DND-41 (cell line): ENCODE measurements around the gene TAS1R2.

Experiments
- ATAC-seq: fragments of 200-7000 bp; cut with Tn5 transposase; 3 replicates; pipeline ENCODE4 v1.9.1; 2021; ENCODE audit warnings: low read depth; ENCODE audit not compliant: insufficient read depth
- DNase-seq: peaks from one replicate; pipeline ENCODE4 v3.0.0-alpha.2; 2020
- H2AFZ ChIP-seq: 2 replicates; pipeline ENCODE4 v1.6.0; 2012; ENCODE audit warnings: low read depth, low read length
- H3K27ac ChIP-seq: 2 replicates; pipeline ENCODE4 v1.5.1; 2012; ENCODE audit warnings: low read length, inconsistent platforms
- H3K27me3 ChIP-seq: fragments of 200-600 bp; sonication (generic); 2 replicates; pipeline ENCODE4 v1.6.0; 2012; ENCODE audit warnings: low read length, mild to moderate bottlenecking, inconsistent platforms; ENCODE audit not compliant: insufficient read depth, poor library complexity
- H3K36me3 ChIP-seq: 2 replicates; pipeline ENCODE4 v1.5.1; 2012; ENCODE audit warnings: low read length, inconsistent platforms; ENCODE audit not compliant: insufficient read depth
- H3K4me1 ChIP-seq: 2 replicates; pipeline ENCODE4 v1.5.1; 2012; ENCODE audit warnings: mild to moderate bottlenecking, low read length; ENCODE audit not compliant: insufficient read depth
- H3K4me2 ChIP-seq: 2 replicates; pipeline ENCODE4 v1.6.0; 2012; ENCODE audit warnings: mild to moderate bottlenecking, moderate library complexity, low read length, inconsistent platforms; ENCODE audit not compliant: insufficient read depth
- H3K4me3 ChIP-seq, 2 experiments: fragments of 200-600 bp in 1 of 2; shearing (Covaris generic) in 1 of 2; 2 replicates each; pipeline ENCODE4 v1.5.1; 2012 to 2016; ENCODE audit warnings: inconsistent platforms in 2 of 2, low read length in 2 of 2, mild to moderate bottlenecking in 2 of 2, low read depth in 1 of 2, moderate library complexity in 1 of 2
- H3K79me2 ChIP-seq: 2 replicates; pipeline ENCODE4 v1.6.0; 2012; ENCODE audit warnings: low read length, inconsistent platforms; ENCODE audit not compliant: insufficient read depth
- H3K9ac ChIP-seq: 2 replicates; pipeline ENCODE4 v1.6.0; 2012; ENCODE audit warnings: low read depth, mild to moderate bottlenecking, inconsistent platforms, low read length, moderate library complexity
- H3K9me3 ChIP-seq: 2 replicates; pipeline ENCODE4 v1.5.1; 2012; ENCODE audit warnings: low read length, moderate library complexity, mild to moderate bottlenecking, inconsistent platforms; ENCODE audit not compliant: insufficient read depth, severe bottlenecking
- H4K20me1 ChIP-seq: 2 replicates; pipeline ENCODE4 v1.6.0; 2012; ENCODE audit warnings: low read length; ENCODE audit not compliant: insufficient read depth
- CTCF ChIP-seq: IDR thresholded peaks from 2 replicates; pipeline ENCODE4 v1.5.1; 2012; ENCODE audit warnings: borderline replicate concordance, low read length, moderate library complexity, mild to moderate bottlenecking; ENCODE audit not compliant: poor library complexity, severe bottlenecking; ENCODE audit errors: extremely low read depth
- EZH2 ChIP-seq: IDR thresholded peaks from 3 replicates; pipeline ENCODE4 v1.6.1; 2012; ENCODE audit warnings: borderline replicate concordance, low read depth, mild to moderate bottlenecking, moderate library complexity, low read length, inconsistent platforms; ENCODE audit not compliant: severe bottlenecking

Gene TAS1R2

GRCh38 chr1:18885311-18886002 lies 26.0 kb upstream of the TAS1R2 start:
- H3K9me3 ChIP-seq: no peaks in the 10 kb centered on the region
- H3K4me2 ChIP-seq: no peak overlapping the region
- H3K4me1 ChIP-seq: no peaks in the 10 kb centered on the region
- H2AFZ ChIP-seq: no peak overlapping the region
- H3K4me3 ChIP-seq: no peak overlapping the region
- ATAC-seq: no peak
- no peaks in the 10 kb centered on the region for H3K79me2 ChIP-seq
- H3K27ac ChIP-seq: no peak overlapping the region
- TF ChIP-seq CTCF (no peak), EZH2 (no peak)
- H3K27me3 ChIP-seq: no peaks in the 10 kb centered on the region
- H3K36me3 ChIP-seq: peaks cover 7% of the 10 kb centered on the region; the same call in 1 of the 2 replicates
- no peak for DNase-seq
- no peak overlapping the region for H3K9ac ChIP-seq
- H4K20me1 ChIP-seq: peaks cover 15% of the 10 kb centered on the region; the same call in 1 of the 2 replicates

GRCh38 chr1:18884727-18885126 lies 25.3 kb upstream of the TAS1R2 start:
- Histone ChIP-seq H4K20me1 (peaks cover 15% of the 10 kb centered on the region; the same call in 1 of the 2 replicates), H3K4me1 (no peaks in the 10 kb centered on the region), H3K36me3 (peaks cover 7% of the 10 kb centered on the region; the same call in 1 of the 2 replicates), H3K79me2 (no peaks in the 10 kb centered on the region), H2AFZ (no peak overlapping the region), H3K9ac (no peak overlapping the region), H3K4me3 (no peak overlapping the region), H3K4me2 (no peak overlapping the region), H3K27ac (no peak overlapping the region), H3K27me3 (no peaks in the 10 kb centered on the region), H3K9me3 (no peaks in the 10 kb centered on the region)
- TF ChIP-seq EZH2 (no peak), CTCF (no peak)
- no peak for ATAC-seq
- no peak for DNase-seq

GRCh38 chr1:18884419-18884717 lies 24.9 kb upstream of the TAS1R2 start:
- no peak overlapping the region for H3K27ac ChIP-seq
- H3K4me2 ChIP-seq: no peak overlapping the region
- no peaks in the 10 kb centered on the region for H3K9me3 ChIP-seq
- no peak overlapping the region for H3K9ac ChIP-seq
- no peak for ATAC-seq
- TF ChIP-seq CTCF: no peak
- TF ChIP-seq EZH2: no peak
- no peaks in the 10 kb centered on the region for H3K79me2 ChIP-seq
- H3K4me1 ChIP-seq: no peaks in the 10 kb centered on the region
- no peak overlapping the region for H2AFZ ChIP-seq
- peaks cover 14% of the 10 kb centered on the region; the same call in 1 of the 2 replicates for H4K20me1 ChIP-seq
- no peak overlapping the region for H3K4me3 ChIP-seq
- H3K36me3 ChIP-seq: peaks cover 7% of the 10 kb centered on the region; the same call in 1 of the 2 replicates
- no peak for DNase-seq
- H3K27me3 ChIP-seq: no peaks in the 10 kb centered on the region
